Neutrophil (primary cell): ENCODE measurements around the gene NXPH3.

ENCODE experiments used
- H3K27ac ChIP-seq: fragments of 200-600 bp; sonication (generic); 2 replicates; pipeline ENCODE4 v1.5.1; 2016; ENCODE audit warnings: mild to moderate bottlenecking, moderate library complexity
- H3K27me3 ChIP-seq: fragments of 200-600 bp; sonication (generic); 2 replicates; pipeline ENCODE4 v1.6.0; 2016; ENCODE audit warnings: mild to moderate bottlenecking
- H3K36me3 ChIP-seq: fragments of 200-600 bp; sonication (generic); 2 replicates; pipeline ENCODE4 v1.5.1; 2017
- H3K4me1 ChIP-seq, 2 experiments: fragments of 200-600 bp in 1 of 2; sonication (generic) in 1 of 2; 1 replicate in 1 of 2; 2 replicates in 1 of 2; pipeline versions ENCODE4 v1.5.1 to v1.6.1; 2013 to 2016; ENCODE audit warnings: low read depth in 1 of 2, low read length in 1 of 2, mild to moderate bottlenecking in 1 of 2, moderate library complexity in 1 of 2; ENCODE audit not compliant: control insufficient read depth in 1 of 2, insufficient read depth in 1 of 2
- H3K4me3 ChIP-seq, 2 experiments: fragments of 200-600 bp in 1 of 2; sonication (generic) in 1 of 2; 1 replicate in 1 of 2; 2 replicates in 1 of 2; pipeline ENCODE4 v1.5.1; 2013 to 2016; ENCODE audit warnings: low read depth in 1 of 2, low read length in 1 of 2, mild to moderate bottlenecking in 1 of 2, moderate library complexity in 1 of 2
- H3K9me3 ChIP-seq: fragments of 200-600 bp; sonication (generic); 2 replicates; pipeline ENCODE4 v1.5.1; 2016
- TF ChIP-seq, protein P1 (sequence below): fragments of 200-600 bp; sonication (generic); IDR thresholded peaks from 2 replicates; pipeline ENCODE4 v1.5.1; 2016; ENCODE audit warnings: antibody characterized with exemption

The NXPH3 gene

DNA sequence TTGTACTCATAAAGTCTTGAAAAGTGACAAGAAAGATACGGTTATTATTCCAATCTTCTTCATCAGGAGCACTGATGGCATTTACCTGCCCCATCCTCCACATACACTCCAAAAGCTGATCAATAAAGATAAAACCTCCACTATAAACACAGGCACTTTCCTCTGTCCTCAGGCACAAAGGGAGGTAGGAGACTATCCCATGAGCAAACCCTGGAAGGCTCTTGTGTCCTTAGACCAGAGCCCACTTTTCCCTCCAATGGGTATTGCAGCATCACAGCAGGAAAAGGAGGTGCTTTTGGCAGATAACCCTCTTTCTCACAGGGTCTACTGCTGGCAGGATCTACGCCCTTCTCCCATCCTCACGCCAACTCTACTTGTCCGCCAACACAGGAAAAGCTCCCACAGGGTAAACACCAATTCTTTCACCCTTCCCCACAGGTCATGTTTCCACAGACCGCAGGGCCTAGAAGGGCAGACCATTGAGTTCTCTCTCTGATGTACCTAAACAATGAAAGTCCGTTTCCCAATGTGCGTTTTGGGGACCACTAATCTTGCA, 28.7 kb downstream of the NXPH3 start:
- TF ChIP-seq, protein P1, sequence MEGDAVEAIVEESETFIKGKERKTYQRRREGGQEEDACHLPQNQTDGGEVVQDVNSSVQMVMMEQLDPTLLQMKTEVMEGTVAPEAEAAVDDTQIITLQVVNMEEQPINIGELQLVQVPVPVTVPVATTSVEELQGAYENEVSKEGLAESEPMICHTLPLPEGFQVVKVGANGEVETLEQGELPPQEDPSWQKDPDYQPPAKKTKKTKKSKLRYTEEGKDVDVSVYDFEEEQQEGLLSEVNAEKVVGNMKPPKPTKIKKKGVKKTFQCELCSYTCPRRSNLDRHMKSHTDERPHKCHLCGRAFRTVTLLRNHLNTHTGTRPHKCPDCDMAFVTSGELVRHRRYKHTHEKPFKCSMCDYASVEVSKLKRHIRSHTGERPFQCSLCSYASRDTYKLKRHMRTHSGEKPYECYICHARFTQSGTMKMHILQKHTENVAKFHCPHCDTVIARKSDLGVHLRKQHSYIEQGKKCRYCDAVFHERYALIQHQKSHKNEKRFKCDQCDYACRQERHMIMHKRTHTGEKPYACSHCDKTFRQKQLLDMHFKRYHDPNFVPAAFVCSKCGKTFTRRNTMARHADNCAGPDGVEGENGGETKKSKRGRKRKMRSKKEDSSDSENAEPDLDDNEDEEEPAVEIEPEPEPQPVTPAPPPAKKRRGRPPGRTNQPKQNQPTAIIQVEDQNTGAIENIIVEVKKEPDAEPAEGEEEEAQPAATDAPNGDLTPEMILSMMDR: no peak
- peaks cover 98% of the 10 kb centered on the region for H3K36me3 ChIP-seq
- H3K9me3 ChIP-seq: no peaks in the 10 kb centered on the region
- no peak overlapping the region for H3K4me3 ChIP-seq
- no peak overlapping the region for H3K27ac ChIP-seq
- H3K4me1 ChIP-seq: no peaks in the 10 kb centered on the region
- no peaks in the 10 kb centered on the region for H3K27me3 ChIP-seq

DNA sequence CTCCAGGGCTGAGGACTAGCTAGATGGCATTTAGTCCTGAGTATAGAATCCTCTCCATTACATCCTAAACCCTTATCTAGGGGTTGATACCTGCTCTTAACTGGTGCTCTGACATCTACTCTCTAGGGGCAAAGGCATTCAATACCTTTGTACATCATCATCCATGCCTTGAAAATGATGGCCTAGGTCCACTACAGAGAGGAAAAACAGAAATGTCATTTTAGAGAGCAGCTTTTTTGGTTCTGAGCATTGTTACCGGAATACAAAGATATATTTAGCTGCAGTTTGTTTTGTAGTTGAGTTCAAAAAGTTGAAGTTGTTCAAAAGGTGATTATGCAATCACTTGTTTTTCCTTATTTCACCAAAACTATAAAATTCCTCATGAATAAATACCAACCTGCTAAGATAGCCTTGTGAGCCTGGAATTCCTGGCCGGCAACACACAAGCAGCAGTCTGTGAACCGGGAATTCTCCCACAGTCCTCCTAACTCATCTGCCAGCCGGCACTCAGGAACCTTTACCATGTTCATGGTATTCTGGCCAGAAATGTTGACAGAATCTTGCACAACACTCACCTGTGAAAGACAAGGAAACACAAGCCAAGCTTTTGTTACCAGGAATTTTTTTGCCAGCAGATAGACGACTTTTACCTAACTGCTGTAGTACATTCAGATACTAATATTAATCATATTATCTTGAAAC, 35.4 kb downstream of the NXPH3 start:
- no peaks in the 10 kb centered on the region for H3K9me3 ChIP-seq
- TF ChIP-seq, protein P1: no peak
- H3K4me3 ChIP-seq: no peak overlapping the region
- peak overlapping the region; percentile 70 for H3K27ac ChIP-seq
- H3K36me3 ChIP-seq: peaks cover 85% of the 10 kb centered on the region
- H3K4me1 ChIP-seq: peaks cover 0 to 10% of the 10 kb centered on the region in 2 experiments
- no peaks in the 10 kb centered on the region for H3K27me3 ChIP-seq

DNA sequence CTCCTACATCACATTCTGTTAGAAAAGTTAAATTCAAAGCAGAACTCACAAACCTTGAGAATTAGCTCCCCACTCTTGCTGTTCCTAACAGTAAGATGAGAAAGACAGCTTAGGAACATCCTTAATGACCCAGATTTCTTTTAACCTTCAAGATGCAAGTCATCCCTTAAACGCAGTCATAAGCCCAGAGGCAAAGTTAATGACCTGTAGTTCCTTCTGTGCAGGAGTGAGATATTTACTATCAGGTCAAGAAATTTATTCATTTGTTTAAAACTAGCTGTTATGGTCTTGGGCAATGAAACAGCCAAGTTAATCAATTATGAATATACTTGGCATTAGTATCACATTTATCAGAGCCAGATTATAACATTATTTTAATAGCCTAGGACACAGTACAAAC, 37.1 kb downstream of the NXPH3 start:
- H3K4me3 ChIP-seq: no peak overlapping the region
- no peaks in the 10 kb centered on the region for H3K9me3 ChIP-seq
- peaks cover 80% of the 10 kb centered on the region for H3K36me3 ChIP-seq
- TF ChIP-seq, protein P1: no peak
- no peak overlapping the region for H3K27ac ChIP-seq
- no peaks in the 10 kb centered on the region for H3K27me3 ChIP-seq
- H3K4me1 ChIP-seq: peaks cover 10 to 24% of the 10 kb centered on the region in 2 experiments

DNA sequence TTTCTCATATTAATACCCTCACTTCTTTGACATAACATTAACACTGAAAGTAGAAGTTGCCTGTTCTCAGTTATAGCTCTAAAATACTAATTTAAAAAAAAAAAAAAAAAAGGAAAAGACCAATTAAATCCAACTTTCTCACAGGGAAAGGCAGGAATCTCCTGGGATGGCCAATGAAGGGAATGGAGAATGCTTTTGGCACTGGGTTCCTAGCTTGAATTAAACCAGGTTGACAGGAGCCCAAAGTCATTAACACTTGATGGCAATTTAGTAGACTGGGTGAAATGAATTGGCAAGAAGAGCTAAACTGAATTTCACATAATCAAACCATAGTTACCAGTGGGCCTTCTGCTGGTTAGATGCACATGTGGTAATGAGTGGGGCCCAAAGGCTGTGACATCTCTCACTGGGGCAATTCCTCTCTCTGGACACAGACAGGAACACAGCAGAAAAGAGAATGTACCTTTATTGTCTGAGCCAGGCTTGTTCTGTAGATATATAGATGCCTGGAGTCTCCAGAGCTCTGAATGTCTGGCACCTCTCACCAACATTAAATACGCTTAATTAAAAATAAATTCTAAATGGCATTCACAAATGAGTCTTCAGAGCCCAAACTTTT, 37.6 kb downstream of the NXPH3 start:
- H3K27me3 ChIP-seq: no peaks in the 10 kb centered on the region
- no peak overlapping the region for H3K27ac ChIP-seq
- H3K36me3 ChIP-seq: peaks cover 79% of the 10 kb centered on the region
- peaks cover 10 to 28% of the 10 kb centered on the region in 2 experiments for H3K4me1 ChIP-seq
- no peak overlapping the region for H3K4me3 ChIP-seq
- TF ChIP-seq, protein P1: no peak
- no peaks in the 10 kb centered on the region for H3K9me3 ChIP-seq

DNA sequence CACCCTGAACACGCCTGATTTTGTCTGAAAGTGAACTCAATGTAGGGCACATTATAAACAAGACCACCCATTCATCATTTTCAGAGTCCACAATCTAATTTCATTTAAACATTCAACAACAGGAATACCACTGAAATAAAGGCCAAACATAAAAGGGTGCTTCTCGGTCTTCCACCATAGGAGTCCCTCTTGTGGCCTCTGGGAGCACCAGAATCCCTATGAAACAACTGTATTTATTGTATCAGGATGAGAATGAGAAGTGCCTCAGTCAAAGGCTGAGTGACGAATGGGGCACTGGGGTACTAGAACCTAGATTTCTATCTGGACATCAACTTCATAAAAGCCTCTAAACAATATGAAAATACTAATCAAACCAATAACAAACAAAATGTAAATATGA, 40.4 kb downstream of the NXPH3 start:
- H3K4me1 ChIP-seq: peaks cover 10 to 24% of the 10 kb centered on the region in 2 experiments
- H3K9me3 ChIP-seq: no peaks in the 10 kb centered on the region
- no peak overlapping the region for H3K4me3 ChIP-seq
- H3K27me3 ChIP-seq: no peaks in the 10 kb centered on the region
- TF ChIP-seq, protein P1: no peak
- H3K27ac ChIP-seq: no peak overlapping the region
- H3K36me3 ChIP-seq: peaks cover 76% of the 10 kb centered on the region
